H54 (cell line): ENCODE results near the gene LYZL1.
"Not testable (repeated sequence)": the region's sequence is repeated elsewhere in the genome, so short reads cannot be mapped to it uniquely, and the experiment has no call there.

Source experiments
- DNase-seq: peaks from one replicate; pipeline ENCODE4 v3.0.0; 2011; ENCODE audit warnings: low spot score, mixed read lengths; ENCODE audit not compliant: insufficient read length
- FAIRE-seq: peaks from 3 replicates; lab custom pipeline; 2011; peaks lifted over from hg19 to GRCh38; lab: Jason Lieb, UNC
- POLR2A ChIP-seq: IDR thresholded peaks from 2 replicates; pipeline ENCODE4 v1.6.1; 2011; ENCODE audit warnings: low read depth, mild to moderate bottlenecking, low read length

LYZL1 gene

GRCh38 chr10:29346296-29347001, 57.6 kb downstream of the LYZL1 start:
- FAIRE-seq (no peak), DNase-seq (no peak)
- TF ChIP-seq POLR2A, result no peak

- DNase-seq (no peak), FAIRE-seq (no peak)
- no peak for TF ChIP-seq POLR2A
These were observed 60.0 kb downstream of the LYZL1 start for GRCh38 chr10:29348836-29349235.

- TF ChIP-seq POLR2A, result no peak
- FAIRE-seq (no peak), DNase-seq (no peak)
These were observed 64.4 kb downstream of the LYZL1 start for GRCh38 chr10:29353305-29353704.

GRCh38 chr10:29353887-29354561, 65.2 kb downstream of the LYZL1 start:
- no peak for TF ChIP-seq POLR2A
- no peak for FAIRE-seq
- no peak for DNase-seq

GRCh38 chr10:29355411-29355991, 66.6 kb downstream of the LYZL1 start:
- TF ChIP-seq POLR2A, result no peak
- no peak for FAIRE-seq

GRCh38 chr10:29356931-29357330, 68.1 kb downstream of the LYZL1 start:
- no peak for TF ChIP-seq POLR2A
- DNase-seq, result no peak
- no peak for FAIRE-seq

More at GRCh38 chr10:29355411-29355991, 66.6 kb downstream of the LYZL1 start:
- DNase-seq, result no peak

GRCh38 chr10:29358010-29358616, 69.2 kb downstream of the LYZL1 start:
- no peak for DNase-seq
- FAIRE-seq, result no peak
- TF ChIP-seq POLR2A, result no peak

- DNase-seq, FAIRE-seq: not testable (repeated sequence)
These were observed 71.5 kb downstream of the LYZL1 start for GRCh38 chr10:29360215-29360853.
